ENCODE measurements around the gene TGM5. TPM values are rescaled to one million over a fixed set of nuclear protein-coding genes. Genes with fewer than 3 reads are reported as not detected.

TGM5 gene
- total RNA-seq, 3 donors from 2014 or later (not counting 1 experiment from before 2014, with no cell fraction given) = not detected

GRCh38 chr15:43220991-43221403, 45.7 kb downstream of the TGM5 start, which contains the start of gene EPB42:
EPB42 (minus strand) TSS chr15:43221018; CDS start chr15:43220825, 193 bp downstream.
- Histone ChIP-seq H3K27ac (ENCODE audit: low read length) (no peak within 1 kb of the TSS), H3K4me1 (ENCODE audit: control insufficient read depth, insufficient read depth, low read length) (peaks cover 16% of the 10 kb centered on the region), H3K36me3 (ENCODE audit: control insufficient read depth, insufficient read depth, low read length) (no peaks in the 10 kb centered on the region), H3K4me3 (ENCODE audit: low read length) (no peak within 1 kb of the TSS), H3K9me3 (ENCODE audit: control insufficient read depth, insufficient read depth, low read length) (no peaks in the 10 kb centered on the region), H3K27me3 (ENCODE audit: control insufficient read depth, insufficient read depth, low read length) (no peaks in the 10 kb centered on the region)
- ATAC-seq (no peak), DNase-seq (no peak)
- Mint-ChIP-seq H3K27me3 (ENCODE audit: low read depth in 2 of 2) (peaks cover 7 to 11% of the 10 kb centered on the region in 2 donors), H3K4me3 (peak within 1 kb of the TSS; percentile 2), H3K27ac (peak within 1 kb of the TSS; percentile 43 to 81), H3K4me1 (peaks cover 20 to 27% of the 10 kb centered on the region in 2 donors), H3K36me3 (no peaks in the 10 kb centered on the region), H3K9me3 (no peaks in the 10 kb centered on the region)
- TF ChIP-seq CTCF (IDR thresholded peaks at IDR 0.05) = no peak
- 62% methylated on average over 2 of the region's 3 CpGs for WGBS (ENCODE audit: insufficient coverage)
- intact Hi-C loops (cut with micrococcal nuclease) = no loop called here

- intact Hi-C loops (cut with micrococcal nuclease) = no loop called here
Measured at GRCh38 chr15:43219929-43220928, 46.5 kb downstream of the TGM5 start.

GRCh38 chr15:43218908-43219706, 47.6 kb downstream of the TGM5 start:
- intact Hi-C loops (cut with micrococcal nuclease) = no loop called here
- peak overlapping the region in 1 of 2 donors; percentile 26 for H3K27ac Mint-ChIP-seq
- Histone ChIP-seq H3K4me1 (ENCODE audit: control insufficient read depth, insufficient read depth, low read length) (peaks cover 10% of the 10 kb centered on the region), H3K9me3 (ENCODE audit: control insufficient read depth, insufficient read depth, low read length) (no peaks in the 10 kb centered on the region), H3K27ac (ENCODE audit: low read length) (no peak overlapping the region), H3K4me3 (ENCODE audit: low read length) (no peak overlapping the region), H3K36me3 (ENCODE audit: control insufficient read depth, insufficient read depth, low read length) (no peaks in the 10 kb centered on the region), H3K27me3 (ENCODE audit: control insufficient read depth, insufficient read depth, low read length) (no peaks in the 10 kb centered on the region)
- peak; percentile 19 for TF ChIP-seq CTCF (IDR thresholded peaks at IDR 0.05)
- H3K36me3 Mint-ChIP-seq = no peaks in the 10 kb centered on the region
- H3K9me3 Mint-ChIP-seq = no peaks in the 10 kb centered on the region
- peaks cover 2 to 3% of the 10 kb centered on the region in 2 donors for H3K27me3 Mint-ChIP-seq (ENCODE audit: low read depth in 2 of 2)
- peaks cover 12 to 19% of the 10 kb centered on the region in 2 donors for H3K4me1 Mint-ChIP-seq
- WGBS (ENCODE audit: insufficient coverage) = 58% methylated on average over 12 of the region's 13 CpGs
- ATAC-seq (peak in 2 of 3 donors; percentile 43 to 46), DNase-seq (peak in 1 of 2 donors; percentile 24)
- H3K4me3 Mint-ChIP-seq = no peak overlapping the region

More at GRCh38 chr15:43219929-43220928, 46.5 kb downstream of the TGM5 start:
- H3K4me1 Mint-ChIP-seq = peaks cover 12 to 19% of the 10 kb centered on the region in 2 donors
- WGBS (ENCODE audit: insufficient coverage) = 75% methylated on average over 16 of the region's 16 CpGs
- DNase-seq (no peak), ATAC-seq (peak; percentile 56 to 86 (median 72))
- H3K36me3 Mint-ChIP-seq = no peaks in the 10 kb centered on the region
- H3K27me3 Mint-ChIP-seq (ENCODE audit: low read depth in 2 of 2) = peaks cover under 1 to 3% of the 10 kb centered on the region in 2 donors
- Histone ChIP-seq H3K36me3 (ENCODE audit: control insufficient read depth, insufficient read depth, low read length) (no peaks in the 10 kb centered on the region), H3K4me1 (ENCODE audit: control insufficient read depth, insufficient read depth, low read length) (peaks cover 10% of the 10 kb centered on the region), H3K4me3 (ENCODE audit: low read length) (no peak overlapping the region), H3K9me3 (ENCODE audit: control insufficient read depth, insufficient read depth, low read length) (no peaks in the 10 kb centered on the region), H3K27me3 (ENCODE audit: control insufficient read depth, insufficient read depth, low read length) (no peaks in the 10 kb centered on the region), H3K27ac (ENCODE audit: low read length) (no peak overlapping the region)
- peak overlapping the region; percentile 2 for H3K4me3 Mint-ChIP-seq
- no peak for TF ChIP-seq CTCF (IDR thresholded peaks at IDR 0.05)
- H3K9me3 Mint-ChIP-seq = no peaks in the 10 kb centered on the region
- H3K27ac Mint-ChIP-seq = peak overlapping the region; percentile 43 to 81

All from natural killer cell (primary cell).